Inflammatory macrophage treated with lipopolysaccharide for 4 hours (primary cell): ENCODE results near the gene ANXA1.

Source experiments
- DNase-seq: peaks from one replicate; pipeline ENCODE4 v3.0.0-alpha.2; 2020

Gene ANXA1

GRCh38 chr9:73215249-73215648 is 63.6 kb downstream of the ANXA1 start:
- DNase-seq: no peak

DNA sequence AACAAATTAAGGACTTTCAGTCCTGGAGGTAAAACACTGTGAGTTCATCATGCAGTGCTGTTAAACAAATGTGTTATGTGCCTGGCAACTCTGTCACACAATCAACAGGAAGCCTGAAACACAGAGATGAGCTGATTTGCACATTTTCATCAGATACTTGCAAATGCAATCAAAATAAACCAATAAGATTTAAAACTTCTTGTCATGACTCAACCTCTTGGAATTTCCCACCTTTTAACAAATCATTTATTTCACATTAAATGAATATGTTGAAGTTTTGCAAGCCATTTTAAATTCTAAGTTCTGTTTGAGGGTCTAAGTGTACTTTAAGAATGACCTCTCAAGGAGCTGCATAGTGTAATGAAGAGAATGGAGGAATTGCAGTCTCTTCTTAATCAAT is 64.4 kb downstream of the ANXA1 start:
- DNase-seq: peak; percentile 66
